ENCODE results near the gene ERVK3-1.

DNA sequence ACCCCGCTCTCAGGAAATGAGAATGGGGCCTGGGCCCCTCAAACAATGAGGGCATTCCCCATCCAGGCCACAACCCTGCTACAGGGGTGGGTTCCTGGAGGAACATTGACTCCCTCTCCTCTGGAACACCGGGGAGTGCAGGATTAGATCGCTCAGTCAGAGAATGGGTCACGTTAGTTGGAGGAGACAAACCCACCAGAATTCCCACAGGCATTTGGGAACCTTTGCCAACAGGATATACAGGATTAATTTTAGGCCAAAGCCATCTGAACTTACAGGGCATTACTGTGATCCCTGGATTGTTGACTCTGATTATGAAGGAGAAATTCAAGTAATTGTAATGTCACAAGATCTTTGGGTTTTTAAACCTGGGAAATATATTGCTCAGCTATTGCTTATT, 2.6 kb downstream of the ERVK3-1 start:
- TF ChIP-seq FOXA1 (IDR thresholded peaks at IDR 0.05): no peak
- TF ChIP-seq HDGF (IDR thresholded peaks at IDR 0.05; ENCODE audit: borderline replicate concordance): no peak
- no peak for TF ChIP-seq L3MBTL2 (conservative IDR thresholded peaks at IDR 0.05)
- TF ChIP-seq ZNF384 (IDR thresholded peaks at IDR 0.05): no peak
- no peak for TF ChIP-seq SP1 (IDR thresholded peaks at IDR 0.05)
- TF ChIP-seq BHLHE40 (IDR thresholded peaks at IDR 0.05; ENCODE audit: borderline replicate concordance): no peak
- no peak for TF ChIP-seq FOXM1 (IDR thresholded peaks at IDR 0.05; ENCODE audit: borderline replicate concordance)

Measured in HEK293T (cell line).